Measurements from ENCODE around the gene MALRD1. TPM values are rescaled to one million over a fixed set of nuclear protein-coding genes. Genes with fewer than 3 reads are reported as not detected.

MALRD1 gene
- total and polyA plus RNA-seq, 10 donors, result 0.06 to 1.6 (median 0.43) TPM

DNA sequence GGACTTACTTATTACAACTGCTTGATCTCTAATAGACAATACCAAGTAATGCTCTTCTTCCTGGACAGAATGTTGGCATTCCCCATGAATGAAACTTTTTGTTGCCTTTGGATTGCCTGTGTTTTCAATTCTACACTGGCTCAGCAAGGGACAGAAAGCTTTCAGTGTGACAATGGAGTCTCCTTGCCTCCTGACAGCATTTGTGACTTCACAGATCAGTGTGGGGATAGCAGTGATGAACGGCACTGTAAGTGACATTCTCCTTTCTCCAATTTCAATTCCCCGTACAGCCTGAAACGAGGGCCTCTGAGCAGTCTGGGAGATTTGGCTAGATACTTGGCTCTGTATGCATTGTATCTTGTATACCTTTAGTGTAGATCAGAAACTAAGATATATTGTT is 290 bp downstream of the MALRD1 start:
- H3K27me3 ChIP-seq (replicated peaks in 1 of 7), result no peaks in the 10 kb centered on the region
- H3K27ac ChIP-seq, result no peak overlapping the region
- no peaks in the 10 kb centered on the region for H3K36me3 ChIP-seq
- WGBS, 5 donors, result 57 to 70% (median 61%) methylated on average over 3 of the region's 3 CpGs
- TF ChIP-seq, protein P1, sequence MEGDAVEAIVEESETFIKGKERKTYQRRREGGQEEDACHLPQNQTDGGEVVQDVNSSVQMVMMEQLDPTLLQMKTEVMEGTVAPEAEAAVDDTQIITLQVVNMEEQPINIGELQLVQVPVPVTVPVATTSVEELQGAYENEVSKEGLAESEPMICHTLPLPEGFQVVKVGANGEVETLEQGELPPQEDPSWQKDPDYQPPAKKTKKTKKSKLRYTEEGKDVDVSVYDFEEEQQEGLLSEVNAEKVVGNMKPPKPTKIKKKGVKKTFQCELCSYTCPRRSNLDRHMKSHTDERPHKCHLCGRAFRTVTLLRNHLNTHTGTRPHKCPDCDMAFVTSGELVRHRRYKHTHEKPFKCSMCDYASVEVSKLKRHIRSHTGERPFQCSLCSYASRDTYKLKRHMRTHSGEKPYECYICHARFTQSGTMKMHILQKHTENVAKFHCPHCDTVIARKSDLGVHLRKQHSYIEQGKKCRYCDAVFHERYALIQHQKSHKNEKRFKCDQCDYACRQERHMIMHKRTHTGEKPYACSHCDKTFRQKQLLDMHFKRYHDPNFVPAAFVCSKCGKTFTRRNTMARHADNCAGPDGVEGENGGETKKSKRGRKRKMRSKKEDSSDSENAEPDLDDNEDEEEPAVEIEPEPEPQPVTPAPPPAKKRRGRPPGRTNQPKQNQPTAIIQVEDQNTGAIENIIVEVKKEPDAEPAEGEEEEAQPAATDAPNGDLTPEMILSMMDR (IDR thresholded peaks at IDR 0.05 in 8 of 11, conservative IDR thresholded peaks at IDR 0.05 in 3 of 11), result no peak
- no peak for TF ChIP-seq POLR2A (IDR thresholded peaks at IDR 0.05)
- no peak for TF ChIP-seq POLR2AphosphoS5 (IDR thresholded peaks at IDR 0.05)
- no peaks in the 10 kb centered on the region for H3K4me1 ChIP-seq
- DNase-seq, result no peak
- peaks cover 0 to 6% (median 0%) of the 10 kb centered on the region in 8 donors for H3K9me3 ChIP-seq
- no peak overlapping the region for H3K4me3 ChIP-seq
- intact Hi-C loops (cut with DNase I; ENCODE audit: low total_unique reads), result no loop called here

DNA sequence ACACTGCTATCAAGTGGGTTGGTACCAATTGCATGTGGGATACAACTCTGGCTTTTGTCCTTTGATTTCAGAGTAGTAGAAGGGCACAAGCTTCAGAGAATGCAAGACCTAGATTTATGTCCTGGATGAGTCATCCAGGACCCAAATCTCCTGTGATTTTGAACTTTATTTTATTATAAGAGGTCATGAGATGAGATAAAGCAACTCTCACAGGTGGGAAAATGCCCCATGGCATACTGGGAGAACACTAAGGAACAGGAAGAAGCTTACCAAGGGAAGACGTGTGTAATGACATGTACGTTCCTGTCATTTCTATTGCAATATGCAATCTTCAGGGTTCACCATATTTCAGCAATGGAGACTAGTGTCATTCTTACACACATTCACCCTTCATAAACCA is 966 bp downstream of the MALRD1 start:
- Histone ChIP-seq H3K27ac (no peak overlapping the region), H3K9me3 (peaks cover 0 to 6% (median 0%) of the 10 kb centered on the region in 8 donors), H3K27me3 (replicated peaks in 1 of 7) (no peaks in the 10 kb centered on the region), H3K36me3 (no peaks in the 10 kb centered on the region), H3K4me1 (no peaks in the 10 kb centered on the region), H3K4me3 (no peak overlapping the region)
- intact Hi-C loops (cut with DNase I; ENCODE audit: low total_unique reads), result no loop called here
- WGBS, 5 donors, result 79 to 91% (median 87%) methylated on average over 2 of the region's 2 CpGs
- DNase-seq, result no peak
- no peak for TF ChIP-seq POLR2AphosphoS5 (IDR thresholded peaks at IDR 0.05)
- TF ChIP-seq POLR2A (IDR thresholded peaks at IDR 0.05), result no peak
- TF ChIP-seq, protein P1 (IDR thresholded peaks at IDR 0.05 in 8 of 11, conservative IDR thresholded peaks at IDR 0.05 in 3 of 11), result no peak

DNA sequence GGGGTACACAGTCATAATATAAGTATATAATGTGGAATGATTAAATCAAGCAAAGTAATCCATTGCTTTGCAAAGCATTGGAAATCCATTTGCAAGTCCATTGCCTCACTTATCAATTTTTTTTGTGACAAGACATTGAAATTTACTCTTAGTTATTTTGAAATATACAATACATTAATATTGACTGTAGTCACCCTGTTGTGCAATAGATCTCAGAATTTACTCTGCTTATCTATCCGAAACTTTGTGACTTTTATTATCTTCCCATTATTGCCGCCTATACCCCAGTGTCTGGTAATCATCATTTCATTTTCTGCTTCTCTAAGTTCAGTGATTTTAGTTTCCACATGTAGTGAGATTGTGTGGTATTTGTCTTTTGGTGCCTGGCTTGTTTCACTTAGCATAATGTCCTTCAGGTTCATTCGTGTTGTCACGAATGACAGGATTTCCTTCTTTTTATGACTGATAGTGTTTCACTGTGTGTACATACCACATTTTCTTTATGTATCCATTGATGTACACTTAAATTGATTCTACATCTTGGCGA is 5.8 kb downstream of the MALRD1 start:
- H3K27ac ChIP-seq, result no peak overlapping the region
- peaks cover 0 to 6% (median 0%) of the 10 kb centered on the region in 8 donors for H3K9me3 ChIP-seq
- H3K27me3 ChIP-seq (replicated peaks in 1 of 7), result no peaks in the 10 kb centered on the region
- H3K4me1 ChIP-seq, result no peaks in the 10 kb centered on the region
- intact Hi-C loops (cut with DNase I; ENCODE audit: low total_unique reads), result no loop called here
- no peak overlapping the region for H3K4me3 ChIP-seq
- H3K36me3 ChIP-seq, result no peaks in the 10 kb centered on the region
- no peak for DNase-seq
- TF ChIP-seq POLR2A (IDR thresholded peaks at IDR 0.05), result no peak
- TF ChIP-seq, protein P1 (IDR thresholded peaks at IDR 0.05 in 8 of 11, conservative IDR thresholded peaks at IDR 0.05 in 3 of 11), result no peak
- TF ChIP-seq POLR2AphosphoS5 (IDR thresholded peaks at IDR 0.05), result no peak
- WGBS, 5 donors, result 71 to 77% (median 72%) methylated on average over 5 of the region's 5 CpGs

DNA sequence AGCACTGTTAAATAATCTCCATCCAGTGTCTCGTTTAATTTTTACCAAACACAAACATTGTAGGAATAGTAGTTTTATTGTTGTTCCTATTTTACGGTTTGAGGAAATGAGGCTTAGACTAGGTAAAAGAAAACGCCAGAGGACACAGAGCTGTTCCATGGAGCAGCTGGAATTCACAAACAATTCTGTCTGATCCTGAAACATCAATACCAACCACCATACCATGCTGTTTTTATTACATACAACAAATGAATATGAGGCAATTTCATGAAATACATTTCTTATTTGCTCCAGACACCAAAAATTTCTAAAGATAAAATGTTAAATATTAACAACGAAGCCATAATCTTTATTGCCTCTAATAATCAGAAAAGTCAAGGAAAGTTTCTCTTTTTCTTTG is 9.4 kb downstream of the MALRD1 start:
- Histone ChIP-seq H3K27me3 (replicated peaks in 1 of 7) (no peaks in the 10 kb centered on the region), H3K4me3 (no peak overlapping the region), H3K27ac (no peak overlapping the region), H3K4me1 (no peaks in the 10 kb centered on the region), H3K36me3 (no peaks in the 10 kb centered on the region), H3K9me3 (peaks cover 0 to 20% (median 5%) of the 10 kb centered on the region in 8 donors)
- TF ChIP-seq POLR2AphosphoS5 (IDR thresholded peaks at IDR 0.05) (no peak), POLR2A (IDR thresholded peaks at IDR 0.05) (no peak)
- TF ChIP-seq, protein P1 (IDR thresholded peaks at IDR 0.05 in 8 of 11, conservative IDR thresholded peaks at IDR 0.05 in 3 of 11), result no peak
- intact Hi-C loops (cut with DNase I; ENCODE audit: low total_unique reads), result no loop called here
- 54 to 80% (median 63%) methylated on average over 4 of the region's 4 CpGs for WGBS, 5 donors
- DNase-seq, result no peak
